ENCODE data around the gene CACNA2D2.

DNA sequence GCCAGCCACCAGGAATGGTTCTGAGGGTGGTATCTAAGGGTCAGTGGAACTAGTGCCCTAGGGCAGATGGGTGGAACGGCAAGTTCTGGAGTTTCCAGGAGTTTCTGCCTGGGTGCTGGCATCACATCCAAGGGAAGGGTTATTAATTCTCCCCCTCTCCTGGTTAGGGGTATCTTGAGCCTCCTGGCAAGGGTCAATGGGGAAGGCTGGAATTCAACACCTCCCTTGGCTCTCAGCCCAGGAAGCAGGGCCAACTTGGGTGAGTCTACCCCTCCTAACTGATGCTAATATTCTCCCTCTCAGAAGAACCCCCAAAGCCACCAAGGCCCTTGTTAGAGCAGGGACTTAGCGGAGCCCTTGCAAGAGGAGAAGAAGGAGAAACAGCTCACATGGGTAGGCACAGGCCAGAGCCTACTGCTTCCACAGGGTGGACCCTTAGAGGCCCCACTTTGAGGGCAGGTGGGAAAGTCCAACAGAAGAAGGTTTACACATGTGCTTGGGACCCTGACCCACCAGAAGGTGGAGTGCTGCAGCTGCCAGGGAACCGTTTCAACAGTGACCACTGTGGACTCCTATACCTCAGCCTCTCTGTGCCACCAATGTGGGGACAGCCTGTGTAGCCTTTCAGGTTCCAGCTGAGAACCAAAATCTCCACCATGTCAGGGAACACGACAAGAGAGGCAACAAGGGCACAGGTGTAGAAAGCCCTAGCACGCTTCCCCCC lies 147.4 kb downstream of the CACNA2D2 start:
- TF ChIP-seq, protein P1, sequence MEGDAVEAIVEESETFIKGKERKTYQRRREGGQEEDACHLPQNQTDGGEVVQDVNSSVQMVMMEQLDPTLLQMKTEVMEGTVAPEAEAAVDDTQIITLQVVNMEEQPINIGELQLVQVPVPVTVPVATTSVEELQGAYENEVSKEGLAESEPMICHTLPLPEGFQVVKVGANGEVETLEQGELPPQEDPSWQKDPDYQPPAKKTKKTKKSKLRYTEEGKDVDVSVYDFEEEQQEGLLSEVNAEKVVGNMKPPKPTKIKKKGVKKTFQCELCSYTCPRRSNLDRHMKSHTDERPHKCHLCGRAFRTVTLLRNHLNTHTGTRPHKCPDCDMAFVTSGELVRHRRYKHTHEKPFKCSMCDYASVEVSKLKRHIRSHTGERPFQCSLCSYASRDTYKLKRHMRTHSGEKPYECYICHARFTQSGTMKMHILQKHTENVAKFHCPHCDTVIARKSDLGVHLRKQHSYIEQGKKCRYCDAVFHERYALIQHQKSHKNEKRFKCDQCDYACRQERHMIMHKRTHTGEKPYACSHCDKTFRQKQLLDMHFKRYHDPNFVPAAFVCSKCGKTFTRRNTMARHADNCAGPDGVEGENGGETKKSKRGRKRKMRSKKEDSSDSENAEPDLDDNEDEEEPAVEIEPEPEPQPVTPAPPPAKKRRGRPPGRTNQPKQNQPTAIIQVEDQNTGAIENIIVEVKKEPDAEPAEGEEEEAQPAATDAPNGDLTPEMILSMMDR (IDR thresholded peaks at IDR 0.05): no peak
- TF ChIP-seq GABPB1 (CRISPR knock-in tag; IDR thresholded peaks at IDR 0.05) (no peak), ZBTB21 (CRISPR knock-in tag; IDR thresholded peaks at IDR 0.05; ENCODE audit: borderline replicate concordance) (no peak), ZNF232 (CRISPR knock-in tag; IDR thresholded peaks at IDR 0.05) (no peak), CREM (CRISPR knock-in tag; IDR thresholded peaks at IDR 0.05) (no peak), IRF2 (CRISPR knock-in tag; IDR thresholded peaks at IDR 0.05; ENCODE audit: borderline replicate concordance, low read depth) (no peak), ZNF416 (CRISPR knock-in tag; IDR thresholded peaks at IDR 0.05) (no peak), USF1 (CRISPR knock-in tag; IDR thresholded peaks at IDR 0.05) (no peak), FOXJ3 (CRISPR knock-in tag; IDR thresholded peaks at IDR 0.05; ENCODE audit: borderline replicate concordance) (no peak), STAT6 (CRISPR knock-in tag; conservative IDR thresholded peaks at IDR 0.05; ENCODE audit: low read depth) (no peak)
- TF ChIP-seq, protein P2, sequence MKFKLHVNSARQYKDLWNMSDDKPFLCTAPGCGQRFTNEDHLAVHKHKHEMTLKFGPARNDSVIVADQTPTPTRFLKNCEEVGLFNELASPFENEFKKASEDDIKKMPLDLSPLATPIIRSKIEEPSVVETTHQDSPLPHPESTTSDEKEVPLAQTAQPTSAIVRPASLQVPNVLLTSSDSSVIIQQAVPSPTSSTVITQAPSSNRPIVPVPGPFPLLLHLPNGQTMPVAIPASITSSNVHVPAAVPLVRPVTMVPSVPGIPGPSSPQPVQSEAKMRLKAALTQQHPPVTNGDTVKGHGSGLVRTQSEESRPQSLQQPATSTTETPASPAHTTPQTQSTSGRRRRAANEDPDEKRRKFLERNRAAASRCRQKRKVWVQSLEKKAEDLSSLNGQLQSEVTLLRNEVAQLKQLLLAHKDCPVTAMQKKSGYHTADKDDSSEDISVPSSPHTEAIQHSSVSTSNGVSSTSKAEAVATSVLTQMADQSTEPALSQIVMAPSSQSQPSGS (CRISPR knock-in tag; IDR thresholded peaks at IDR 0.05; ENCODE audit: borderline replicate concordance, low read depth): no peak
- TF ChIP-seq, protein P3, sequence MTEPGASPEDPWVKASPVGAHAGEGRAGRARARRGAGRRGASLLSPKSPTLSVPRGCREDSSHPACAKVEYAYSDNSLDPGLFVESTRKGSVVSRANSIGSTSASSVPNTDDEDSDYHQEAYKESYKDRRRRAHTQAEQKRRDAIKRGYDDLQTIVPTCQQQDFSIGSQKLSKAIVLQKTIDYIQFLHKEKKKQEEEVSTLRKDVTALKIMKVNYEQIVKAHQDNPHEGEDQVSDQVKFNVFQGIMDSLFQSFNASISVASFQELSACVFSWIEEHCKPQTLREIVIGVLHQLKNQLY (CRISPR knock-in tag; IDR thresholded peaks at IDR 0.05): no peak
- TF ChIP-seq, protein P4, sequence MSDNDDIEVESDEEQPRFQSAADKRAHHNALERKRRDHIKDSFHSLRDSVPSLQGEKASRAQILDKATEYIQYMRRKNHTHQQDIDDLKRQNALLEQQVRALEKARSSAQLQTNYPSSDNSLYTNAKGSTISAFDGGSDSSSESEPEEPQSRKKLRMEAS (CRISPR knock-in tag; IDR thresholded peaks at IDR 0.05): no peak
- TF ChIP-seq, protein P5, sequence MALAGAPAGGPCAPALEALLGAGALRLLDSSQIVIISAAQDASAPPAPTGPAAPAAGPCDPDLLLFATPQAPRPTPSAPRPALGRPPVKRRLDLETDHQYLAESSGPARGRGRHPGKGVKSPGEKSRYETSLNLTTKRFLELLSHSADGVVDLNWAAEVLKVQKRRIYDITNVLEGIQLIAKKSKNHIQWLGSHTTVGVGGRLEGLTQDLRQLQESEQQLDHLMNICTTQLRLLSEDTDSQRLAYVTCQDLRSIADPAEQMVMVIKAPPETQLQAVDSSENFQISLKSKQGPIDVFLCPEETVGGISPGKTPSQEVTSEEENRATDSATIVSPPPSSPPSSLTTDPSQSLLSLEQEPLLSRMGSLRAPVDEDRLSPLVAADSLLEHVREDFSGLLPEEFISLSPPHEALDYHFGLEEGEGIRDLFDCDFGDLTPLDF (CRISPR knock-in tag; IDR thresholded peaks at IDR 0.05): no peak
